Neural progenitor cell (in vitro differentiated cells): Measurements from ENCODE around the gene CCDC74A. TPM values are rescaled to one million over a fixed set of nuclear protein-coding genes. Genes with fewer than 3 reads are reported as not detected.
"Not testable (repeated sequence)": the region's sequence is repeated elsewhere in the genome, so short reads cannot be mapped to it uniquely, and the experiment has no call there.

ENCODE experiments used
- DNase-seq: peaks from one replicate; pipeline ENCODE4 v3.0.0-alpha.2; 2016; ENCODE audit warnings: low spot score
- H2AFZ ChIP-seq: fragments of 200-600 bp; sonication (generic); replicated peaks from 2 replicates; pipeline ENCODE4 v1.6.1; 2016; ENCODE audit warnings: antibody characterized with exemption
- H3F3A ChIP-seq: fragments of 200-600 bp; sonication (generic); 2 replicates; pipeline ENCODE4 v1.6.1; 2016; ENCODE audit warnings: antibody characterized with exemption, low read depth
- H3K27ac ChIP-seq: fragments of 200-600 bp; sonication (generic); 2 replicates; pipeline ENCODE4 v1.5.1; 2016; ENCODE audit warnings: mild to moderate bottlenecking
- H3K27me3 ChIP-seq: fragments of 200-600 bp; sonication (generic); 2 replicates; pipeline ENCODE4 v1.6.1; 2016; ENCODE audit warnings: mild to moderate bottlenecking, moderate library complexity
- H3K36me3 ChIP-seq: fragments of 200-600 bp; sonication (generic); 2 replicates; pipeline ENCODE4 v1.5.1; 2016
- H3K4me1 ChIP-seq: fragments of 200-600 bp; sonication (generic); 2 replicates; pipeline ENCODE4 v1.6.1; 2016; ENCODE audit warnings: mixed run types
- H3K4me2 ChIP-seq: fragments of 200-600 bp; sonication (generic); 2 replicates; pipeline ENCODE4 v1.6.1; 2016
- H3K4me3 ChIP-seq: fragments of 200-600 bp; sonication (generic); 2 replicates; pipeline ENCODE4 v1.5.1; 2016
- H3K79me2 ChIP-seq: fragments of 200-600 bp; sonication (generic); 2 replicates; pipeline ENCODE4 v1.6.1; 2016; ENCODE audit warnings: low read depth
- H3K9ac ChIP-seq: fragments of 200-600 bp; sonication (generic); 2 replicates; pipeline ENCODE4 v1.6.1; 2016
- H3K9me3 ChIP-seq: fragments of 200-600 bp; sonication (generic); 2 replicates; pipeline ENCODE4 v1.5.1; 2016; ENCODE audit warnings: low read depth
- H4K20me1 ChIP-seq: fragments of 200-600 bp; sonication (generic); 2 replicates; pipeline ENCODE4 v1.6.1; 2016; ENCODE audit warnings: low read depth
- H3K27ac Mint-ChIP-seq: 3 replicates; pipeline ENCODE4 v1.8.0; 2021; ENCODE audit warnings: mixed read lengths
- H3K27me3 Mint-ChIP-seq: 2 replicates; pipeline ENCODE4 v1.8.0; 2022; ENCODE audit warnings: low read depth, mild to moderate bottlenecking, inconsistent platforms, moderate library complexity, mixed read lengths; ENCODE audit not compliant: insufficient read depth
- H3K36me3 Mint-ChIP-seq: 3 replicates; pipeline ENCODE4 v1.8.0; 2021; ENCODE audit warnings: mixed read lengths
- H3K4me1 Mint-ChIP-seq: 3 replicates; pipeline ENCODE4 v1.8.0; 2021; ENCODE audit warnings: mixed read lengths
- H3K4me3 Mint-ChIP-seq: 3 replicates; pipeline ENCODE4 v1.8.0; 2021; ENCODE audit warnings: mild to moderate bottlenecking, moderate library complexity, mixed read lengths
- H3K9me3 Mint-ChIP-seq: 3 replicates; pipeline ENCODE4 v1.8.0; 2020; ENCODE audit warnings: mixed read lengths
- EZH2 ChIP-seq: fragments of 200-600 bp; sonication (generic); IDR thresholded peaks from 2 replicates; pipeline ENCODE4 v1.6.1; 2017; ENCODE audit warnings: antibody characterized with exemption, mild to moderate bottlenecking, moderate library complexity
- EZH2phosphoT487 ChIP-seq: fragments of 200-600 bp; sonication (generic); IDR thresholded peaks from 2 replicates; pipeline ENCODE4 v1.6.1; 2017; ENCODE audit warnings: antibody characterized with exemption
- total RNA-seq: library from RNA; depleted of rRNA; stranded (reverse); fragments of >200 nt; gene quantifications from 2 replicates; pipeline ENCODE4 v1.2.3, GENCODE V29; 2015; ENCODE audit warnings: low replicate concordance
- TF ChIP-seq, protein P1 (sequence below): fragments of 200-600 bp; sonication (generic); IDR thresholded peaks from 2 replicates; pipeline ENCODE4 v1.5.1; 2017; ENCODE audit warnings: antibody characterized with exemption, mild to moderate bottlenecking

CCDC74A gene
- total RNA-seq, 1 donor from 2014 or later = 25.6 TPM

DNA sequence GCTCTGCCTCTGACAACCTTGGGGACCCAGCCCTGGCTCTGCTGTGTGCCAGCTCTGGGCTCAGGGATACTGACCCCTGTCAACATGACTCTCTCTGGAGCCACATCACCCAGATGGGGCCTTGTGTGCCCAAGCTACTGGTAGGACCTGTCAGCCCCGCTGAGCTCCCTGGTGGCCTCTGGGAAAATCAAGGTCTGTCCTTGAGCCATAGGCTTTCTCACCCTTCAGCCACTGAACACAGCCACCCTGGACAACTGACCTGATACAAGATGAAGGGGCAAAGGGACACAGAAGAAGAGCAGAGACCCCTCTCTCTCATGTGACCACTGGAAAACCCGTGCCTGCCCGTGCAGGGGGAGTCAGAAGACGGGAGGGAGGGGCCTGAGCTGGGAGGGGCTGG, 7.8 kb downstream of the CCDC74A start:
- no peaks in the 10 kb centered on the region for H3K4me1 ChIP-seq
- H3K9ac ChIP-seq = no peak overlapping the region
- Mint-ChIP-seq H3K4me1 (no peaks in the 10 kb centered on the region), H3K36me3 (no peaks in the 10 kb centered on the region), H3K27me3 (peaks cover 2% of the 10 kb centered on the region), H3K27ac (no peak overlapping the region), H3K9me3 (no peaks in the 10 kb centered on the region), H3K4me3 (no peak overlapping the region)
- no peaks in the 10 kb centered on the region for H3F3A ChIP-seq
- no peak overlapping the region for H3K4me2 ChIP-seq
- H4K20me1 ChIP-seq = no peaks in the 10 kb centered on the region
- DNase-seq = no peak
- no peak overlapping the region for H3K4me3 ChIP-seq
- no peaks in the 10 kb centered on the region for H3K79me2 ChIP-seq
- no peaks in the 10 kb centered on the region for H3K36me3 ChIP-seq
- TF ChIP-seq, protein P1, sequence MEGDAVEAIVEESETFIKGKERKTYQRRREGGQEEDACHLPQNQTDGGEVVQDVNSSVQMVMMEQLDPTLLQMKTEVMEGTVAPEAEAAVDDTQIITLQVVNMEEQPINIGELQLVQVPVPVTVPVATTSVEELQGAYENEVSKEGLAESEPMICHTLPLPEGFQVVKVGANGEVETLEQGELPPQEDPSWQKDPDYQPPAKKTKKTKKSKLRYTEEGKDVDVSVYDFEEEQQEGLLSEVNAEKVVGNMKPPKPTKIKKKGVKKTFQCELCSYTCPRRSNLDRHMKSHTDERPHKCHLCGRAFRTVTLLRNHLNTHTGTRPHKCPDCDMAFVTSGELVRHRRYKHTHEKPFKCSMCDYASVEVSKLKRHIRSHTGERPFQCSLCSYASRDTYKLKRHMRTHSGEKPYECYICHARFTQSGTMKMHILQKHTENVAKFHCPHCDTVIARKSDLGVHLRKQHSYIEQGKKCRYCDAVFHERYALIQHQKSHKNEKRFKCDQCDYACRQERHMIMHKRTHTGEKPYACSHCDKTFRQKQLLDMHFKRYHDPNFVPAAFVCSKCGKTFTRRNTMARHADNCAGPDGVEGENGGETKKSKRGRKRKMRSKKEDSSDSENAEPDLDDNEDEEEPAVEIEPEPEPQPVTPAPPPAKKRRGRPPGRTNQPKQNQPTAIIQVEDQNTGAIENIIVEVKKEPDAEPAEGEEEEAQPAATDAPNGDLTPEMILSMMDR = no peak
- TF ChIP-seq EZH2phosphoT487 = no peak
- no peak for TF ChIP-seq EZH2
- H3K27me3 ChIP-seq = no peaks in the 10 kb centered on the region
- no peak overlapping the region for H2AFZ ChIP-seq
- H3K9me3 ChIP-seq = no peaks in the 10 kb centered on the region
- no peak overlapping the region for H3K27ac ChIP-seq

DNA sequence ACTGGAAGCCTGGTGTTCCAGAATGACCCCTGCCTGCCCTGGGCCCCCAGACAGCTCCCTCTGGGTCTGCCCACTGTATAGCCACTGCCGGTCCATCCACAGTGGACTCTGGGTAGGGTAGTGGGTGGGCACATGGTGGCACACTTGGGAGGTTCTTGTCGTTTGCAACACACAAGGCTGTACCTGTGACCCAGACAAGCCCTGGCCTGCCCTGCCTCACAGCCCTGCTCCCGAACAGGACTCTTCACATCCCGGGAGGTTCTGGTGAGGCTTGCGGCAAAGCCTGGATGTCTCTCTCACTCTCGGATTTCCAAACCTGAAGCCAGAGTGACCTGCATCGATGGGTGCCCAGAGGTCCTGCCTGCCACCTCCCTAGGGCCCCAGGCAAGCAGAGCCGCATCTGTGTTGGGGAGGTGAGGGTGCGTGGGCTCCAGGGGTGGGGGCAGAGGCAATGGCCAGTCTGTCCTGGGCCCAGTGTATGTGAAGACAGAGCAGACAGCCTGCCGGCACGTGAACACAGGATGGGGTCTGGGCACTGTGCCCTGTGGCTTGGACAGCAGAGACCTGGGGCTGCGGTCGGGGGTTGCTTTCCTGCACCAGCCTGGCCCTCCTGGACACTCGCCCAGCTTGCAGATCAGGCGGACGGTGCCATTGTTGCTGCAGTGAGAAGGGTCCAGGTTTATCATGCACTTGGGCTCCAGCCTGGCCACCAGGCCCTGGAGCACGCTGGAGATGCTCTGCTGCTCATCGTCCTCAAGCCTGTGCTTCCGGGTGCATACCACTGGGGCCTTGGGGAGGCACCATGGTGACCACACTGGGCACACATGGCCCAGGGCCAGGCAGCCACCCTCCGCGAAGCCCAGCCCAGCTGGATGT, 8.5 kb downstream of the CCDC74A start:
- not testable (repeated sequence) for H4K20me1 ChIP-seq, H3K27ac Mint-ChIP-seq, H3K4me3 ChIP-seq, H3K4me1 ChIP-seq, H3K9ac ChIP-seq, H3K9me3 Mint-ChIP-seq, H3K4me3 Mint-ChIP-seq, H3K27ac ChIP-seq, H3K9me3 ChIP-seq, H3K27me3 ChIP-seq, H3K79me2 ChIP-seq, H3K36me3 Mint-ChIP-seq, H3K4me2 ChIP-seq, H3K4me1 Mint-ChIP-seq, H3F3A ChIP-seq, H3K36me3 ChIP-seq, H2AFZ ChIP-seq, DNase-seq, H3K27me3 Mint-ChIP-seq

DNA sequence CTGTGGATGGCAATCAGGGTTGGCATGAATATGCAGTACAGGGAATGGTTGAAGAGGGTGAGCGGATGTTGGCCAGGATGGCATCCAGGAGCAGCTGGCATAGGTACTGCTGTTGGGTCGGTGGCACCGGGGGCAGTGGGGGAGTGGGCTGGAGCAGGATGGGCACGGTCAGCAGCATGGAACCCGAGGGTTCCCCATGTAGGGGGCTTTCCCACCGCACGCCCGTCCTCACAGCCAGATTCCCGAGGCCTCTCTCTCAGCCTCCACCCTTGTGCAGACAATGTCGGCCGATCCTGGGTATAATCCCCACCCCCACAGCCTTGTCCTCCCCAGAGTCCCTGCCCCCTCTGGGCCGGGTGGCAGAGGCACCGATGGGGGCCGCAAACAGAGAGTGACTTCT, 9.2 kb downstream of the CCDC74A start:
- H3K27me3 Mint-ChIP-seq, H3K27ac ChIP-seq, H3K36me3 Mint-ChIP-seq, H3K4me3 Mint-ChIP-seq, H3K9me3 ChIP-seq, H3K4me1 ChIP-seq, H3K4me1 Mint-ChIP-seq, H3K9me3 Mint-ChIP-seq, DNase-seq, H3K27ac Mint-ChIP-seq, H2AFZ ChIP-seq, H3K27me3 ChIP-seq, H3K9ac ChIP-seq, H3K36me3 ChIP-seq, H3F3A ChIP-seq, H3K4me2 ChIP-seq, H4K20me1 ChIP-seq, H3K79me2 ChIP-seq, H3K4me3 ChIP-seq: not testable (repeated sequence)

DNA sequence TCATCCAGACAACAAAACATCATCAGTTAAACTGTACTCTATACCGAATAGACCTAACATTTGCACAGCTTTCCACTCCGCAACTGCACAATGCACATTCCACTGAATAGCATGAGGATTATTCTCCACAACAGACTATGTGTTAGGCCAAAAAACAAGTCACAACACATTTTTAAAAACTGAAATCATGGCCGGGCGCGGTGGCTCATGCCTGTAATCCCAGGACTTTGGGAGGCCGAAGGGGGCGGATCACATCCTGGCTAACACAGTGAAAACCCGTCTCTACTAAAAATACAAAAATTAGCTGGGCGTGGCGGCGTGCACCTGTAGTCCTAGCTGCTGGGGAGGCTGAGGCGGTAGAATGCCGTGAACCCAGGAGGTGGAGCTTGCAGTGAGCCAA, 11.2 kb downstream of the CCDC74A start:
- not testable (repeated sequence) for H3K9me3 Mint-ChIP-seq, H3F3A ChIP-seq, H3K36me3 Mint-ChIP-seq, H3K9me3 ChIP-seq, H3K79me2 ChIP-seq, H3K4me1 ChIP-seq, H3K36me3 ChIP-seq, H3K4me2 ChIP-seq, H3K4me3 ChIP-seq, H3K27ac ChIP-seq, H3K27ac Mint-ChIP-seq, H3K4me3 Mint-ChIP-seq, H3K9ac ChIP-seq, H2AFZ ChIP-seq, DNase-seq, H3K27me3 ChIP-seq, H3K27me3 Mint-ChIP-seq, H4K20me1 ChIP-seq, H3K4me1 Mint-ChIP-seq
